ENCODE results near the gene MSANTD2. TPM values are rescaled to one million over a fixed set of nuclear protein-coding genes. Genes with fewer than 3 reads are reported as not detected.

MSANTD2 gene
- total and polyA plus RNA-seq, 2 donors from 2014 or later = 6.5 to 16.4 TPM

- TF ChIP-seq CTCF (IDR thresholded peaks at IDR 0.05; ENCODE audit: borderline replicate concordance, extremely low read depth, insufficient read depth) = no peak
- no peak for FAIRE-seq
- Histone ChIP-seq H3K9ac (ENCODE audit: low read length in 3 of 3) (no peak overlapping the region), H3K27me3 (ENCODE audit: control insufficient read depth, insufficient read depth, low read length) (peaks cover 15% of the 10 kb centered on the region), H3K9me3 (ENCODE audit: control insufficient read depth in 2 of 3, insufficient read depth in 1 of 3, low read length in 3 of 3) (no peaks in the 10 kb centered on the region), H3K27ac (ENCODE audit: low read depth in 2 of 2, low read length in 2 of 2) (no peak overlapping the region), H3K4me1 (ENCODE audit: control insufficient read depth in 2 of 3, insufficient read depth in 2 of 3, low read depth in 1 of 3, low read length in 3 of 3) (peaks cover 0 to 7% (median 5%) of the 10 kb centered on the region in 3 donors), H3K4me3 (ENCODE audit: low read length in 3 of 3) (no peak overlapping the region), H3K36me3 (ENCODE audit: control insufficient read depth in 2 of 3, insufficient read depth in 3 of 3, low read length in 3 of 3) (no peaks in the 10 kb centered on the region)
- no peak for DNase-seq
- intact Hi-C loops (cut with DNase I) = no loop called here
These were observed 83.6 kb downstream of the MSANTD2 start for GRCh38 chr11:124716591-124716990.

Other genes starting within 250 kb of the MSANTD2 start
- not detected for gene OR8A1, start 230.4 kb downstream of the MSANTD2 start, total RNA-seq
- not detected for gene OR8A1, start 230.4 kb downstream of the MSANTD2 start, polyA plus RNA-seq (ENCODE audit: insufficient read depth, low read depth, low replicate concordance)
- gene PANX3, start 189.0 kb downstream of the MSANTD2 start, total RNA-seq = not detected
- not detected for gene PANX3, start 189.0 kb downstream of the MSANTD2 start, polyA plus RNA-seq (ENCODE audit: insufficient read depth, low read depth, low replicate concordance)
- gene TBRG1, start 177.5 kb downstream of the MSANTD2 start, total RNA-seq = 35.6 TPM
- 23.3 TPM for gene TBRG1, start 177.5 kb downstream of the MSANTD2 start, polyA plus RNA-seq (ENCODE audit: insufficient read depth, low read depth, low replicate concordance)
- 59.7 TPM for gene SIAE, start 126.7 kb downstream of the MSANTD2 start, total RNA-seq
- gene SIAE, start 126.7 kb downstream of the MSANTD2 start, polyA plus RNA-seq (ENCODE audit: insufficient read depth, low read depth, low replicate concordance) = 53.2 TPM
- 10.7 TPM for gene SPA17, start 126.5 kb downstream of the MSANTD2 start, total RNA-seq
- 23.7 TPM for gene SPA17, start 126.5 kb downstream of the MSANTD2 start, polyA plus RNA-seq (ENCODE audit: insufficient read depth, low read depth, low replicate concordance)
- 17.9 TPM for gene NRGN, start 60.5 kb downstream of the MSANTD2 start, total RNA-seq
- gene NRGN, start 60.5 kb downstream of the MSANTD2 start, polyA plus RNA-seq (ENCODE audit: insufficient read depth, low read depth, low replicate concordance) = 55.9 TPM
- 3.9 TPM for gene VSIG2, start 48.2 kb downstream of the MSANTD2 start, total RNA-seq
- 11.7 TPM for gene VSIG2, start 48.2 kb downstream of the MSANTD2 start, polyA plus RNA-seq (ENCODE audit: insufficient read depth, low read depth, low replicate concordance)
- 63.0 TPM for gene ESAM, start 38.1 kb downstream of the MSANTD2 start, total RNA-seq
- gene ESAM, start 38.1 kb downstream of the MSANTD2 start, polyA plus RNA-seq (ENCODE audit: insufficient read depth, low read depth, low replicate concordance) = 85.8 TPM
- gene ROBO3, start 65.0 kb upstream of the MSANTD2 start, total RNA-seq = 12.3 TPM
- gene ROBO3, start 65.0 kb upstream of the MSANTD2 start, polyA plus RNA-seq (ENCODE audit: insufficient read depth, low read depth, low replicate concordance) = 8.7 TPM
- gene ROBO4, start 97.5 kb upstream of the MSANTD2 start, total RNA-seq = 29.5 TPM
- gene ROBO4, start 97.5 kb upstream of the MSANTD2 start, polyA plus RNA-seq (ENCODE audit: insufficient read depth, low read depth, low replicate concordance) = 12.8 TPM
- not detected for gene HEPN1, start 118.8 kb upstream of the MSANTD2 start, total RNA-seq
- not detected for gene HEPN1, start 118.8 kb upstream of the MSANTD2 start, polyA plus RNA-seq (ENCODE audit: insufficient read depth, low read depth, low replicate concordance)
- not detected for gene HEPACAM, start 135.6 kb upstream of the MSANTD2 start, total RNA-seq
- gene HEPACAM, start 135.6 kb upstream of the MSANTD2 start, polyA plus RNA-seq (ENCODE audit: insufficient read depth, low read depth, low replicate concordance) = 0.30 TPM
- 1.5 TPM for gene CCDC15, start 153.8 kb upstream of the MSANTD2 start, total RNA-seq
- gene CCDC15, start 153.8 kb upstream of the MSANTD2 start, polyA plus RNA-seq (ENCODE audit: insufficient read depth, low read depth, low replicate concordance) = 0.22 TPM